DOHH2 (cell line): ENCODE measurements around the gene UROD.

Experiments used
- EZH2phosphoT487 ChIP-seq: fragments of 200-600 bp; sonication (generic); IDR thresholded peaks from 2 replicates; pipeline ENCODE4 v1.6.1; 2017; ENCODE audit warnings: borderline replicate concordance, mild to moderate bottlenecking, antibody characterized with exemption, low read length, moderate library complexity, mixed read lengths
- TF ChIP-seq, protein P1 (sequence below): fragments of 200-600 bp; sonication (generic); IDR thresholded peaks from one replicate; pipeline ENCODE4 v1.5.1; 2014; ENCODE audit warnings: antibody characterized with exemption, mild to moderate bottlenecking, low read depth, low read length; ENCODE audit not compliant: poor library complexity, severe bottlenecking

DNA sequence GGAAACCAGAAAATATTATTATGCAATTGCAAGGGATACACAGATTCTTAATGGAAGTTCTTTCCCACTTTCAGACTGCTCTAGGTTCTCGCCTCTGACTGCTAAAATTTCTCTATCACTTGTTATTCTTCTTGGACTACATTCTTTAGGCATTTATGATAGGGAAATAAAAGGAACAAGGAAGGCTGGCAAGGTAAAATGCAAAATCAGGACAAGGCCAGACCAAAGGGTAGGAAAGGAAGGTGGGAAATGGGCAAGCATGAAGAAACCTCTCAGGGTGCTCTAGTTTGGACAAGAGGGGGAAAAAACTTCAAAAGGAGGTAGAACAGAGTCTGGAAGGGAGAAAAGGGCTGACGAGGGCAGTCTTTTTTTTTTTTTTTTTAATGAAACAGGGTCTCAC is 26.2 kb downstream of the UROD start:
- TF ChIP-seq, protein P1, sequence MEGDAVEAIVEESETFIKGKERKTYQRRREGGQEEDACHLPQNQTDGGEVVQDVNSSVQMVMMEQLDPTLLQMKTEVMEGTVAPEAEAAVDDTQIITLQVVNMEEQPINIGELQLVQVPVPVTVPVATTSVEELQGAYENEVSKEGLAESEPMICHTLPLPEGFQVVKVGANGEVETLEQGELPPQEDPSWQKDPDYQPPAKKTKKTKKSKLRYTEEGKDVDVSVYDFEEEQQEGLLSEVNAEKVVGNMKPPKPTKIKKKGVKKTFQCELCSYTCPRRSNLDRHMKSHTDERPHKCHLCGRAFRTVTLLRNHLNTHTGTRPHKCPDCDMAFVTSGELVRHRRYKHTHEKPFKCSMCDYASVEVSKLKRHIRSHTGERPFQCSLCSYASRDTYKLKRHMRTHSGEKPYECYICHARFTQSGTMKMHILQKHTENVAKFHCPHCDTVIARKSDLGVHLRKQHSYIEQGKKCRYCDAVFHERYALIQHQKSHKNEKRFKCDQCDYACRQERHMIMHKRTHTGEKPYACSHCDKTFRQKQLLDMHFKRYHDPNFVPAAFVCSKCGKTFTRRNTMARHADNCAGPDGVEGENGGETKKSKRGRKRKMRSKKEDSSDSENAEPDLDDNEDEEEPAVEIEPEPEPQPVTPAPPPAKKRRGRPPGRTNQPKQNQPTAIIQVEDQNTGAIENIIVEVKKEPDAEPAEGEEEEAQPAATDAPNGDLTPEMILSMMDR = no peak
- TF ChIP-seq EZH2phosphoT487 = no peak
